ENCODE measurements around the gene RNF38.

DNA sequence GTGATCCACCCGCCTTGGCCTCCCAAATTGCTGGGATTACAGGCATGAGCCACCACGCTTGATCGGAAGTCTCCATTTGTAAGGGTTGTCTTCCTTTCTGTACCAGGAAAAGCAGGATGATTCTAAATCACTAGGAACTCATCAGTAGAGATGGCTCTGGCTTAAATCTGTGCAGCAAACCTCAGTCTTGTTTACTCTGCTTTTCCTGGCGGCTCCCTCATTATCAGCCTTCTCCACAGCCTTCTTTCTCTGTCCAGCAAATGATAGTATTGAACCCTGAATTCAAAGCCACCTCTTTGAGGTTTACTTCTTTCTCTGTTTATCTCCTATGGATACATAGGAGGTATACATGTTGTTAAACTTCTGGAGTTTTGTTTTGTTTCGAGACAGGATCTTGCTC is 98.8 kb downstream of the RNF38 start:
- TF ChIP-seq, protein P1, sequence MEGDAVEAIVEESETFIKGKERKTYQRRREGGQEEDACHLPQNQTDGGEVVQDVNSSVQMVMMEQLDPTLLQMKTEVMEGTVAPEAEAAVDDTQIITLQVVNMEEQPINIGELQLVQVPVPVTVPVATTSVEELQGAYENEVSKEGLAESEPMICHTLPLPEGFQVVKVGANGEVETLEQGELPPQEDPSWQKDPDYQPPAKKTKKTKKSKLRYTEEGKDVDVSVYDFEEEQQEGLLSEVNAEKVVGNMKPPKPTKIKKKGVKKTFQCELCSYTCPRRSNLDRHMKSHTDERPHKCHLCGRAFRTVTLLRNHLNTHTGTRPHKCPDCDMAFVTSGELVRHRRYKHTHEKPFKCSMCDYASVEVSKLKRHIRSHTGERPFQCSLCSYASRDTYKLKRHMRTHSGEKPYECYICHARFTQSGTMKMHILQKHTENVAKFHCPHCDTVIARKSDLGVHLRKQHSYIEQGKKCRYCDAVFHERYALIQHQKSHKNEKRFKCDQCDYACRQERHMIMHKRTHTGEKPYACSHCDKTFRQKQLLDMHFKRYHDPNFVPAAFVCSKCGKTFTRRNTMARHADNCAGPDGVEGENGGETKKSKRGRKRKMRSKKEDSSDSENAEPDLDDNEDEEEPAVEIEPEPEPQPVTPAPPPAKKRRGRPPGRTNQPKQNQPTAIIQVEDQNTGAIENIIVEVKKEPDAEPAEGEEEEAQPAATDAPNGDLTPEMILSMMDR (IDR thresholded peaks at IDR 0.05), result no peak
- TF ChIP-seq POLR2A (IDR thresholded peaks at IDR 0.05), result no peak

All from lower leg skin (tissue), 3 donors.